HG03460 (cell line): ENCODE results near the gene STARD9.
A peak's percentile ranks its signal among the peaks of the same experiment; 100 is the strongest.
"Not testable (repeated sequence)": the region's sequence is repeated elsewhere in the genome, so short reads cannot be mapped to it uniquely, and the experiment has no call there.

Experiments used
- ATAC-seq: cut with Tn5 transposase; IDR thresholded peaks from one replicate; pipeline ENCODE4 v1.9.1; 2021; ENCODE audit not compliant: unreplicated experiment

STARD9 gene

GRCh38 chr15:42575188-42576039, at the start of gene STARD9:
Gene STARD9 (plus strand): TSS chr15:42575606. CDS start chr15:42575716, 110 bp downstream.
- ATAC-seq: peak; percentile 83

DNA sequence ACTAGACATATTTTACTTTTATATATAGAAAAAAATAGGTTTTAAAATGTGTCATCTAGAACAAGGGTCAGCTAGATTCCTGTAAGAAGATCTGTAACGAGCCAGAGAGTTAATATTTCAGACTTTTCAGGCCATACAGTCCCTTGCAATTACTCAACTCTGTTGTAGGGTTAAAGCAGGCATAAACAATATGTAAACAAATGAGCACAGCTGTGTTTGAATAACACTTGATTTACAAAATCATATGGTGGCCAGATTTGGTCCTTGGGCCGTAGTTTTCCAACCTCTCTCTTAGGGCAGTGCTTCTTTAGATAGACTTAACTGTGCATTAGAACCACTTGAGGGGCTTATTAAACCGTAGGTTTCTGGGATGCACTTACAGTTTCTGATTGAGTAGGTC, 46.4 kb upstream of the STARD9 start:
- ATAC-seq: no peak

DNA sequence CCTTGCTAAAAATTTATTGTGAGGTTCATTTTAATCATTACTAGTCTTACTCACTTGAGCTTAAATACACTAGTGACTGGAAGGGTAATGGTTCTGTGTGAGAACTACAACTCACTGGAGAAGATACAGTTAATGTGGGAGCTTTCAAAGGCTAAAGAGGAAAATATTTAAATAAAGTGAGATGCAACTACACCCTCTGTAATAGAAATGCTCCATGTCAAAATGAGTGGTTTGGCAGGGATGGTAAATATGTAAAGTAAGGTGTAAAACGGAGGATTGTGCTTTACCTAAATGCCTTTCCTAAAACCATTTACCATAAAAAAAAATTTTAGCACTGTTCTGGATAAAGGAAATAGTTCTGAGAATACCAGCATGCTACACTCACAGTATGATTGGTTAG, 42.2 kb upstream of the STARD9 start:
- no peak for ATAC-seq

DNA sequence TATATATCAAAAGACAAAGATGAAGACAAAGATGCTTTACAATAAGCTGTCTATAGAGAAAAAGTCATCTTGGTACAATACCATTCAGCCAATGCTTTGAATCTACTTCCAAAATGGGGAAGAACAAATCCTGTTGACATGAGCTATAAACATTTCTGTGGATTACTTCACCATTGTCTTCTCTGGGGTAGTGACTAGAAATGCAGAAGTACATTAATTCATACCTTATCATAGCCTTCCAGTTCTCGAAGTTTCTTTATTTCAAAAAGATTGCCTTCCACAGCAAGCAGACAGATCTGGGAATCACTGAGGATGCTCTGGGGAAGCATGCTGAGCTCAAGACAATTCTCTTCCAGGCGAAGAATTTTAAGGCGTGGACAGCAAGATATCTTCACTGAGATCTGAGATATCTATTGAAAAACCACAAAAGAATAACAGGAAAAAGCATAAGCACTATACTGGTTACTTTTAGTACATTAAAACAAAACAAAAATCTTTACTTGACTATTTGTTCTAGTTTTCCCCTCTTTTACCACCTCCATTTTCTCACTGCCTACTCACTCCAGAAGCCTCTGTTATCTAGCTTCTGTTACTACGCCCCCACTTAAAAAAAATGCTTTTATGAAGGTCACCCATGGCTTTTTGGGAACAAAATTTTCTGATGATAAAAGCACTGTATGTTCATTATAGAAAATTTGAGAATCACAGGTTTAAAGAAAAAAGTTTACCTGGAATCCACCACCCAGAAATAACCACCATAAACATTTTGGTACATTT, 30.4 kb upstream of the STARD9 start:
- ATAC-seq: no peak

GRCh38 chr15:42547918-42548248, 27.5 kb upstream of the STARD9 start:
- no peak for ATAC-seq

- ATAC-seq: peak; percentile 74
Measured at GRCh38 chr15:42548249-42549031, 27.0 kb upstream of the STARD9 start, which contains the start of the genes HAUS2 and LRRC57. Gene HAUS2 (plus strand): TSS chr15:42548838. CDS start chr15:42548873, 35 bp downstream. Gene LRRC57 (minus strand): TSS chr15:42548793. CDS start chr15:42548434, 359 bp downstream.

DNA sequence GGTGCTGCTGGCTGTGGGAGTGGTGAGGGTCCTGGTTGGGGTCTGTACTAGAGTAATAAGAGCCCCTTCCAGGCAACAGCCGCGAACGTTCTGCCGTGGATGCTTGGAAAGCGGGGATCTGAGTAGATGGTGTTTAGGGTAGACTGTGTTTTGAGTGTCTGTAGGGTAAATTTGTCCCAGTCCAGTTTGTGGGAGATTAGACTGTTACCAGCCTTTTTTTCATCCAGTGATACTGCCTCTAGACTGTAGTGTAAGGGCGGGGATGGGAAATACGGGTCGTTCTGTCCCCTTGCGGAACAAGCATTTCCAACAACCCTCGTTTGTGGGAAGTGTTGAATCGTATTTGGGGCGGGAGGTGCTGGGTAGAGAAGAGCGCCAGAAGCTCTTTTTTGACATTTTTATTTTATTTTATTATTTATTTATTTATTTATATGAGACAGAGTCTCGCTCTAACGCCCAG, 26.3 kb upstream of the STARD9 start:
- ATAC-seq: peak; percentile 23

- ATAC-seq: no peak
Measured at GRCh38 chr15:42549741-42550392, 25.5 kb upstream of the STARD9 start.

DNA sequence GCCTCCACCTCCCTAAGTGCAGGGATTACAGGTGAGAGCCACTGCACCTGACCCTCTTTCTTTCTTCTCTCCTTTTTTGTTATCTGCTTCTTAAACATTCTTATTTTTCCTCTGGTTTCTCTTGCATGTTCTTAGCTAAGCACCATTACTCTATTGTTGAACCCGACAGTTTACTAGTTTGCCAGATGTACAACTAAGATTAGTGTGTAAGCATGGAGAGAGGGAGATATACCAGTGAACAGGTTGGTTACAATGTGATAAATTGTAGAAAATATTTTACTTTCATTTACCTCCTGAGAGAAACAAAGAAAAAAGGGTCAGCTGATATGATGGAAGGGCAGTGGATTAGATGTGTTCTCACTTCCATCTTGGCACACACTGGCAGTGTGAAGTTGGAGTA, 21.9 kb upstream of the STARD9 start:
- ATAC-seq: no peak

DNA sequence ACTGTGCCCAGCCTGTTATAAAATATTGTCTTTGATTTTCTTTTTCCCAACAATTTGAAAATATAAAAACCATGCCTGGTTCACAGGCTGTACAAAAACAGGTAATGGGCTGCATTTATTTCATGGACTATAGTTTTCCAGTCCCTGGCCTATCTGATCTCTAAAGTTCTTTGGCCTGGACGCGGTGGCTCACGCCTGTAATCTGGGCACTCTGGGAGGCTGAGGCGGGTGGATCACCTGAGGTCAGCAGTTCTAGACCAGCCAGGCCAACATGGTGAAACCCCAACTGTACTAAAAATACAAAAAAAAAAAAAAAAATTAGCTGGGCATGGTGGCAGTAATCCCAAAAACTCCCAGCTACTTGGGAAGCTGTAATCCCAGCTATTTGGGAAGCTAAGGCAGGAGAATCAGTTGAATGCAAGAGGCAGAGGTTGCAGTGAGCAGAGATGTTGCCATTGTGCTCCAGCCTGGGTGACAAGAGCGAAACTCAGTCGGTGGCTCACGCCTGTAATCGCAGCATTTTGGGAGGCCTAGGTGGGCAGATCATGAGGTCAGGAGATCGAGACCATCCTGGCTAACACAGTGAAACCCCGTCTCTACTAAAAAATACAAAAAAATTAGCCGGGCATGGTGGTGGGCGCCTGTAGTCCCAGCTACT, 18.7 kb upstream of the STARD9 start:
- not testable (repeated sequence) for ATAC-seq

DNA sequence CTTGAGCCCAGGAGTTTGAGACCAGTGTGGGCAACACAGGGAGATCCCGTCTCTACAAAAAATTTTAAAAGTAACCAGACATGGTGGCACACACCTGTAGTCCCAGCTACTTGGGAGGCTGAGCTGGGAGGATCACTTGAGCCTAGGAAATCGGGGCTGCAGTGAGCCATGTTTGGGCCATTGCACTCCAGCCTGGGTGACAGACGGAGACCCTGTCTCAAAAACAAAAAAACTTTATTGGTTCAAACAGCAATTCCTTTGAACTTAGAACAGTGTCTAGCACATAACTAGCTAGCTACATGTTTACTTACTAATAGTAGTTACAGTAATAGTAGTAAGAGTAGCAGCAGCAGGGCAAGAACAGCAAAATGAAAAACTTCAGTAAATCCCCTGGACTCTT, 16.7 kb upstream of the STARD9 start:
- no peak for ATAC-seq

GRCh38 chr15:42576040-42576594, 711 bp downstream of the STARD9 start:
- no peak for ATAC-seq

DNA sequence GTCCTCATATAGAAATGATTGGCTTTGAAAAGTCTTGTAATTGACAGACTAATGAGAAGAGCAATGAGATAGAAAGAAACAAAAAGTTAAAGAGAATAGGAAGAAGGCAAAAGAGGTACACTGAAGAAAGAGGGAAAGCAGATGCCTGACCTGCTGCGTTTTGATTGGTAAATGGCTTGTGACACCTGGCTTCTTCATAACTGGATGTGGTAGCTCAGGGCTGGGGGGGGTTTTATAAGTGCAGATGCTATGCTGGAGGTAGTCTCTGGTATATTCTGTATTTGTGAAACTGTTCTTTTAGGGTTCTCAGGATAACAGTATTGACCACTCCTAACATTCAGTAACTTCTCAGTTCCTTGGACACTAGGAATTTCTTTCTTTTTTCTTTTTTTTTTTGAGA, 1.4 kb downstream of the STARD9 start:
- no peak for ATAC-seq

GRCh38 chr15:42577514-42578031, 2.2 kb downstream of the STARD9 start:
- ATAC-seq: no peak

DNA sequence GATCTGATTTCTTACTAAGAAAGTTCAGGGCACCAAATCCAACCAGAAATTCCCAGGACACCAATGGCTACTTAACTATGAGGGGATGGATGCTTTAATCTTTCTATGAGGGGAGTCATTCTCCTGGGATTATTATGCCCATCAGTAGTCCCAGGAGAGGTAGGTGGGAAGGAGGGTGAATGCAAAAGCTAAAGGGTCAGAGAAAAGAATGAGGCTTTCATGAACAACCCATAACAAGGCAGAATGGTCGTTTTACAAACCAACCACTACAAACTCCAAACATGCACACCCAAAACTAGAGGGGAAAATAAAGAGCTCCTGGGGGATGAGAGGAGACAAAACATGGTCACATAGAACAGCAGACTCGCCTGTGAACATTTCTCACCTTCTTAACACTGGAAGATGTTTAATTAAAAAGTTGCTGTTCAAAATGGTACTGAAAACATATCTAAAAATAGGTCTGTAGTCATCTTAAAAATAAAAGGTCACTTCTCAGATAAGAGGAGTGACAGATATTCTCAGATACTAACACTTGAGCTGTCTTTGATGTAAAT, 3.7 kb downstream of the STARD9 start:
- no peak for ATAC-seq

DNA sequence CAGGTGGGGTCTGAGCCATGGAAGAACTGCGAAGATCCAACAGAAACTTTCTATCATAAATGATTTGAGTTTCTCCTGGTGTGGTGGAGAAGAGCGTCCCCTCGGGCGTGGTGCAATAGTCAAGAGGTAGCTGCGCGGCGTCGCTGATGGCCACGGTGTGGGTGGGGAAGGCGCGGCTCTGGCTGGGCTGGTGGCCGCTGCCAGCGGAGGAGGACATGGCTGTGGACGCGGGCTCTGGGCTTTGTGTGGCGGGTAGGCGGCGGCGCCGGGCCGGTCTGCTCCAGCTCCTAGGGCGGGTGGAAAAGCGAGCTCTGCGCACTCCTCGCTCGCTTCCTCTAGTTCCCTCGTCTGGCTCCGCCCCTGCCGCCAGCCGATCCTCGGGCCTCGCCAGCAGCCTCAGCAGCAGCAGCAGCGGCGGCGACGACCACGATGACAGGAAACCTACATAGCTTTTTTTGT, 5.9 kb downstream of the STARD9 start:
- peak; percentile 71 for ATAC-seq

DNA sequence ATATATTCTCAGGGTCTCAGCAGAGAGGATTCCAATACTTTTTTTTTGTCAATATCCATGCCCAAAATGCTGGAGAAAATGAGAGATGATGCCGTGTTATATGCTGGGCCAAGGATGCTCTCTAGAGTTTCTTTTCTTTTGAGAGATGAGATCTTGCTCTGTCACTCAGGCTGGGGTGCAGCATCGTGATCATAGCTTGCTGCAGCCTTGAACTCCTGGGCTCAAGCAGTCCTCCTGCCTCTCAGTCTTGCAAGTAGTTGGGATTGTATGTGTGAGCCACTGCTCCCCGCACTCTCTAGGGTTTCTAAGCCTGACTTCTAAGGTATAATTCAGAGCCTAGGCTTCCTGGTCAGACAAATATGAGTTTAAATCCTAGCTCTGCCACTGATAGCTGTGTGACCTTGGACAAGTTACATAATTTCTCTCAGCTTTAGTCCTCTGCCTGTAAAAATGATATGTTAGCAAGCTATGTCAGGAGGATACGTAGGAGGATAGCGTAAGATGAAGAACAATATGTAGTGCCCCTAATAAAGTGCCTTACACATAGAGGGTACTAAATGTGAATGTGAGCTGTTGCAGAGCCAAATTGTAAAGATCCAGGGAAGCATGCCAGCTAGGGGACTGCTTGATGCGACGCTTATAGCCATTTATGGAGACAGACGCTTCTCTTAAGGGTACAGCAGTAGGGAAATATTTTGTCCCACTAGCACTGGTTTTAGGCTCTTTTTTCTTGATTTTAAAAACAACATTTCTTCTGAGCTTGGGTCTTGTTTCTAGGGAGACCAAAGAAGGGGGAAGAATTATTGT, 7.4 kb downstream of the STARD9 start:
- no peak for ATAC-seq

DNA sequence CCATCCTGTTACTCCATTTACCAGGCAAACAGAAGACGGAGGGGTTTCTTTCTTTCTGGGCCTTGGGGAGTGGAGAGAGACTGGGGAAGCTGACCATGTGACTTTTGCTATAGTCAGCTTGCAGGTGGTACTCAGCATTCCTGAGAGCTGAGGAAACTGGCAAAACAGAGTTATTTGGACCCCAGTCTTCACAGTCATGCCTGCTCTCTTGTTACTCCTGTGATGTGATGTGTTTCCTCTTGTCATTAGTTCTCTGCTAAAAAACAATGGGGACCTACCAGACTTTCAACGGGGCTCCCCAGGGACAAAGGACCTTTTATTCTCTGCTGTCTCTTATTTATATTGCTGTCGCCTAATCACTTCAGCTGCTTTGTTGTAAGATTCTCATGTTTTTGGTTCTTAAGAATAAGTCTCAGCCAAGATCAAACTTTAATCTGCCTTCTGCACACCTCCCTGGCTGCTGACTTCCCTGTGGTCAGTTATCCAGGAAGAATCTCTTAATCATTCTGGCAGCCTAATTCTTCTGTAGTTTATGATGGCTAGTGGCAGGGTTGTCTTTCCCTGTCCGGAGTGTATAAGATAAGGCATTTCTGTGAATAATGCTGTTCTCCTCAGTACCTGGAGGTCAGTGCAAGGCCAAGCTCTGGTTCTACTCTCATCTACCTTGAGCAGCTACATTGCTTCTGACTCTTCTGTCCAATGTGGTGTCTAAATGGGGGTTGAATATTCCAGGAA, 8.8 kb downstream of the STARD9 start:
- no peak for ATAC-seq
